CD4-positive, alpha-beta T cell treated with Interleukin-15 for 1 hour (primary cell): Measurements from ENCODE around the gene PDE4D.
"Not testable (repeated sequence)": the region's sequence is repeated elsewhere in the genome, so short reads cannot be mapped to it uniquely, and the experiment has no call there.

ENCODE experiments used
- DNase-seq: peaks from one replicate; pipeline ENCODE4 v3.0.0-alpha.2; 2020

PDE4D gene

DNA sequence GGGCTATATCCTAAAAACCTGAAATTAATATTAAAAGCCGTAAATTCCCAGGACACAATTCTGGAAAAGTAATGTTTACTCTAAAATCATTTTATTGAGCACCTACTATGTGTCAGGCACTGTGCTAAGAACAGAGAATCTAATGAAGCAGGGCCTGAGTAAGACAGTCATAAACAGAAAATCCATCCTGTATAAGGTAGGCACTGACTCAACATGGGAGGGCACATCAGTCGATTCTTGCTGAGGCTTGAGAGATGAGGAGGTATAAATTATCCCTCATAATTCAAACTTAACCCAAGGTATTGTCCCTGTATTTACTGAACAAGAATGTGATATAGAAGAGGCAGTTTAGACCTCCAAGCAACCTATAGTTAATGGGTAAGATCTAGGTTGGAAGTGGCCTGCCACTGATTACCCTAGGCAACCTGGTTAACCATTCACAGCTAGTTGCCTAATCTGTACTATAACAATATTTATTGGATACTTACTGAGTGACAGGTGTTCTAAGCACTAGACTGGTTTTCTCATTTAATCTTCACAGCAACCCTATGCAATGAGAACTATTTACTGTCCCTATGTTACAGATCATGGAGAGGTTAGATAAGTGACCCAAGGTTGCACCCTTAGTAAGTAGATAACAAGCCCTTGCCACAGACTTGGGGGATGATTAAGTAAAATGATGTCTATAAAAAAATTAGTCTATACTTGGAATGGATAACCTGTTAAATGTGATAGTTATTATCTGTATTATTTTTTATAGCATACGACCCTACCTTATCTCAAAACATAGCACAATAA lies 317.7 kb downstream of the PDE4D start:
- DNase-seq, result no peak

GRCh38 chr5:59573509-59573908 lies 320.0 kb downstream of the PDE4D start:
- not testable (repeated sequence) for DNase-seq

DNA sequence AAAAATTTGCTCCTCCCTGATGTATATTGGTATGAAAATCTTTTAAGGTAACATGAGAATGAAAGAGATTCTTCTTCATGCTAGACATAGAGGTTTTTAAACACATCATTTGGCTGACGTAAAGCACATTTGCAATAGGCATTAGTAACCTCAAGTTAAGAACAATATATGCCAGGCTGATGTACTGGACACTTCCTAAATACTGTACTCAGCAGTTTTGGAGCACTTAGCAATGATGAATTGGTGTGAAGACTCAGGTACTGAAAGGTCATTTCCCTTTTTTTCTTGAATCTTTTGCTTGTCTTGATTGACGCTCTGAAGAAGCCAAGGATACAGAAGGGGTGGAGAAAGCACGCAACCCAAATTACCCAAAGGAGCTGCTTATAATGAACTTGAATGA lies 322.5 kb downstream of the PDE4D start:
- DNase-seq, result no peak

DNA sequence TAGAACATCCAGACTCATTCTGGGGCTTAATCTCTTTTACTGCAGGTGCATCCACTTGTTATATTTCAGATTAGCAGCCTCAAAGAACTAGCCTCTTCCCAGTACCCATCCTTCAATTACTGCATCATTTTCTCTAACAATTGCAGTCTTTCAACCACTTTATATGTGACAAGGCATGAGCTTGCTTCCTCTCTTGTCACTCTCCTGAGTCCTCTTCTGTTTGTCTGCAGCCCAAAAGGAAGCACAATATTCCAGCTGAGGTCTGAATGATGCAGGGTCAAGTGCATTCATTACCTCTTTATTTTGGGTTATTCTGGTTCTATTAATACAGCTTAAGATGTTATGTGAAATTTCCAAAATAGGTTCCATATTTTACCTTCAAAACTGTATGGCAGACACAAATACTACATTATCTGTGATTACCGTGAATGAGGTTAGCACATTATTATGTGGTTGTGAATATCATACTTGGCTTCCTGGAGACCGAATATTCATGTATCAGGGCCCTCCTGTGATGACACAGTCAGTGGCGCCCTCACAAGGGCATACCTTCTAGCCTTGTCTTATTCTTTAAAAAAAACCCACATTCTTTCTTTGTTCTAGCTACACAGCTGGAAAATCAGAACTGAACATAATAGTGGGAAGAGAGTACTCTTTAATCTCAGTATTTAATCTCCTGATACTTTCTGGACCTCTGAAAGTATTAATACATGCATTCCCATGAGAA lies 323.8 kb downstream of the PDE4D start:
- no peak for DNase-seq

DNA sequence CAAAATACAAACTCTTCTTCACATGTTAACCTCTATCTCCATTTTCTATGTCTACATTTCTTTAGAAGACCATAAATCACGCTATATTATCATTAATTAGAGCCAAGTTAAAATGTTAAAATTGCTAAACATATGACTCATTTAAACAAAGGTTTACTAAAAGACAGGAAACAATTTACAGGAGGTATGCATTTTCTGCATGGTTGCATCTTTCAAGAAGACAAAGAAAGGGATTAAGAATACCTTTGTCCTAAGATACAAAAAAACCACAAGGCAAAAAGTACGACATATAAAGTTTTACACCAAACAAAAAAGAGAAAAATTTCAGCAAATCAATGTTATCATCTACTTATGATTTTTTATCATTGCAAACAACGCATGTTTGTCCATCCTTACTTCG lies 324.4 kb downstream of the PDE4D start:
- no peak for DNase-seq

- no peak for DNase-seq
Observed at GRCh38 chr5:59568161-59568560, 325.4 kb downstream of the PDE4D start.

GRCh38 chr5:59565551-59565950 lies 328.0 kb downstream of the PDE4D start:
- DNase-seq, result no peak

DNA sequence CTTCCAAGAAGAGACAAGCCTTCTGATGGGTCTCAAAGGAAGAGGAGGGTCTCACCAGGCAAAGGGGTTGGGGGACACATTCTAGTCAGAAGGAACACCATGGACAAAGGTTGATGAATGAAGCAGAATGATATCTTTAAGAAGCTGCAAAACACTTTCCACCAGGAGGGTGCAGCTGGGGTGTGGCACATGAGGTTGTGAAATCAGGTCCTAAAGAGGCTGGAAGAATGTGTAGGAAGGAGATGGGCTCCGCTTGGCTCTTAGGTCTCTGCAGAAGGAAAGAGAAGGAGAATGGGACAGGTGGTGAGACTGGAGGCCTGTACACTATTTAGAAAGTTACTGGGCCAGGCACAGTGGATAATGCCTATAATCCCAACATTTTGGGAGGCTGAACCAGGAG lies 328.6 kb downstream of the PDE4D start:
- DNase-seq, result no peak

DNA sequence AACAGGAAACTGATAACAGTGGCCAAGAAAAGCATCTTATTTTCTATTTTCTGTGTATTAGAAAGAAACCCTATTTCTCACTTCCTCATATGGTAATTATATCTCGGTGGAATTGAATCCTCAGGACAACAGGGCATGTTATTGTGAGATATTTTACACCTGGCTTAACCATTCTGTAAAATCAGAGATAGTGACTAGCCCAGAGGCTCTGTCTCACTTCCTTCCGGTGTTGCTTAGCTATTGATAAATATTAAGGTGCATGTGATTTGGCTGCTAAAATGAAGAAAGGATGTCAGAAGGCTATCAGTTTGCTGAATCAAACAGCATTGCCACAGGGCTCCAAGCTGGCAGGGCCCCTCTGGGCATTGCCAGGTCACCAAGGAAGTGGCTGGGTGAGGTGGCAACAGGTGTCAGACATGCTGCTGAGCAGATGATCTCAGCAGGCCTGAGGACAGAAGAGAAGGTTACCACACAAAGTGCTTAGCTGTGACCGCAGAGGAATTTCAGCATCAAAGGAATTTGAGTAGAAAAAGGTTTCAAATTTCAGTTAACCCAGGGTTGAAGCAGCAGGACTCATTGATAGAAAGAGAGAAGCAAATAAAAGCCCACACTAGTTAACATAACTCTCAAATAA lies 330.7 kb downstream of the PDE4D start:
- DNase-seq, result peak; percentile 81

DNA sequence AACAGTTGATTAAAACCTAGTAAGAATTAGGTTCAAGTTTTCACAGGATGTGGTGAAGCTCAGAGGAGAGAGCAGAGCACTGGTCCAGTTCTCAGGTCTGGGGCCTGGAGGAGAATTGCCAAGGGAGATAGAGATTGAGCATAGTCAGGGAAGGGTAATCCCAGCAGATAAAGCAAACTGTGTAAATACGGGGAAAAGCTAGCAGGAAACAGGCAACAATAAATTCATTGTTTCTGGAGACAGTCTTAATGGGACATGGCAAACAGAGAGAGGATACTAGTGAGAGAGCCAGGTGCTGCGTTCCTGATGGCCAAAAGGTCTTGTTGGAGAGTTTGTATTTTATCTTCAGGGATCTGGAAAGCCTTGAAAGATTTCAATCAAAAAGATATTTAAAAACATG lies 333.0 kb downstream of the PDE4D start:
- no peak for DNase-seq

DNA sequence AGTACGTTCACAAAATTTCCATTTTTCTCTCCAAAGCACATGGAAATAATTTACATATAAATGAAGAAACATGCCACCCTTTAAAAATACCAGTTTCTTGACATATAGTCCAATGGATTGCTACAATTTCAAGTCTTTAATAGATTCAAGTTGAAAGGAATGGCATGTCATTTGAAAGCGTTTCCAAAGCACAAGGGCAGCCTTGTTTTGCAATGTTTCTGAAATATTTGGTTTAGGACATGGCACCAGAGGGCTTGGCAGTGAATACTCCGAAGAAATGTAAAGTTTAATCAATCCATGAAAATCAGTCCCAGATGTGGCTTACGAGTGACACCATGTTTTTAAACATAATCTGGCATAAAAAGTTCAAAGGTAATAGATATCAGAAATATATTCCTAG lies 333.7 kb downstream of the PDE4D start:
- DNase-seq, result no peak

GRCh38 chr5:59559323-59559722 lies 334.2 kb downstream of the PDE4D start:
- DNase-seq, result no peak

DNA sequence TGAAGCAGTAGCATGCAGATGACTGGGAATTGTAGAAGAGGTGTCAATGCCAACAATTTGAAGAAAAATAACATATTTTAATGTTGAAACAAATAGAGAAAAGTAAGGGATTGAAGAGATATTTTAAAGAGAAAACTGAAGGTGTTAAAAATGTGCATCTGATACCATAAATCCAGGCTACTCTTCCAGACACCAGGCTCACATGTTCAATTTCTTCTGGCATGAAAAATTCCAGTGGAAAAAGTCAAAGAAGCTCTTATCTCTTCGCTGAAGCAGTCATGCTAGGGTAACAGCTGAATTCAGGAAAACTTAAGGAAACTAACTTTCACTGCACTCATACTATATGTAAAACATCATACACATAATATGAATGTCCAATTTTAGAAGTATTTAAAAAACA lies 335.0 kb downstream of the PDE4D start:
- no peak for DNase-seq

DNA sequence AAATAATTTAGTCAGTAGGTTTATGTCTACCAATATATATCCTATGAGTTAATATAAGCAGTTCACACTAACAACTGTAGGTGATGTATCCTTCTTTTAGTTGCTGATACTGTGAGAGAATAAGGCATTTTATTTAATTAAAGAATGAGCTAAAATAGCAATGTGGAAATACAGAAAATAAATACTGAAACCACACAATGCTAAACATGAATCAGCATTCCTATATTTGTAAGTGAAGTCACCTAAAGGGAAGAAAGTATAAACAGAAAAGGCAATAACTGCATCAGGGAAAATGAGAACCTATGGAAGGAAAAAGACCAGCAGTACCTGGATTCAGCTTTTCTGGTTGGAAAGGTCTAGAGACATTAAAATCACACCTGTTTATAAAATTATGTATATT lies 336.0 kb downstream of the PDE4D start:
- DNase-seq, result no peak

DNA sequence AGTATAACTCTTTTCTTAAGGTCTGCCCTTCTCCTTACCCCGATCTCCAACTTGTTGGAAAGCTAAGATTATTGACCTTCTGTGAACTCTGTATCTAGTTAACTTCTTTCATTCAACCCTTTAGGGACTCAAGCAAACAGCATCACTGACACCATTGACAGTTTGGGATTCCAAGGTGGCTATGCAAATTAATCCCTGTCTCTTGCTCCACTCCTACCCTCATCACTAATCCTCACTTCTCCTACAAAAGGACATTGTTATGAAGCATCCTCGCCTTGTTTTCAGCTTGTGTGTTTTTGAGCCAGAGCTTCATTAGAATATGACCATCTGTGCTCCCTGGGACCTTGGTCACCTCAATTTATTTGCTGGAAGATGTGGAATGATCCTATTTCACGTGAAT lies 337.9 kb downstream of the PDE4D start:
- no peak for DNase-seq

DNA sequence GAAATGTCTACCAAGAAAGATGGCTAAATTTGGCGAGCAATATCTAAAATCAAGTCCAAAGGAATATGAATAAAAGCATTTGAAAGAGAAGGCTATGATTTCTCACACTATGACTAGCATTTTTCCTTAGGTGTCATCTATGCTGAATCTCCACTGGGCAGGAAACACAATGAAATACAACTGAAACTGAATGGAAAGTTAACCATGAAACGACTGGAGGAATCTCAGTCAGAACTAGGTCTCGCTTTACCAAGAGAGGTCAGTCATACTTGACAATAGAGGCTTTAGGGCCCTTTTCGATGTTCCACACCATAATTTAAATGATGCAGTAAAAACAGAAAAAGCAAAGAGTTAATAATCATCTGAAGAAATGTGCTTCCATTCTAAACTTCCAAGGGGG lies 339.0 kb downstream of the PDE4D start:
- DNase-seq, result no peak

DNA sequence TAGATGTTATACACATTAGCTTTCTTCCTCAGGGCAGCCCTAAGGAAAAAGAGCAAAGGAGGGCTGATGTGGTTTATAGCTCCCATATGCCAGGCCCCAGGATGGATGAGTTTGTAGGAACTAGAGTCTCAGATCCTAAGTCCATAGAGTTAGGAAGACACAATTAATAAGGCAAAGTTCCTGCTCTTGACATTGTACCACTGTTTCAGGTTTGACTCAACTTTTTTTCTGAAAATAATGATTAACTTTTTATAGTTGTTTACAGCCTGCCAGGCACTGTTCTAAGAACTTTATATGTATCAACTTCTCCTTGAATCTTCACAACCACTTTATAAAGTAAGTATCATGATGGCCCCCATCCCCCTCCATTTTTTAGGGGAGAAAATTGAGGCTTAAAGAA lies 339.5 kb downstream of the PDE4D start:
- DNase-seq, result no peak

GRCh38 chr5:59548807-59549357 lies 344.6 kb downstream of the PDE4D start:
- DNase-seq, result no peak

- DNase-seq, result no peak
Observed at GRCh38 chr5:59547731-59548130, 345.8 kb downstream of the PDE4D start.

GRCh38 chr5:59544573-59544972 lies 349.0 kb downstream of the PDE4D start:
- DNase-seq, result no peak

DNA sequence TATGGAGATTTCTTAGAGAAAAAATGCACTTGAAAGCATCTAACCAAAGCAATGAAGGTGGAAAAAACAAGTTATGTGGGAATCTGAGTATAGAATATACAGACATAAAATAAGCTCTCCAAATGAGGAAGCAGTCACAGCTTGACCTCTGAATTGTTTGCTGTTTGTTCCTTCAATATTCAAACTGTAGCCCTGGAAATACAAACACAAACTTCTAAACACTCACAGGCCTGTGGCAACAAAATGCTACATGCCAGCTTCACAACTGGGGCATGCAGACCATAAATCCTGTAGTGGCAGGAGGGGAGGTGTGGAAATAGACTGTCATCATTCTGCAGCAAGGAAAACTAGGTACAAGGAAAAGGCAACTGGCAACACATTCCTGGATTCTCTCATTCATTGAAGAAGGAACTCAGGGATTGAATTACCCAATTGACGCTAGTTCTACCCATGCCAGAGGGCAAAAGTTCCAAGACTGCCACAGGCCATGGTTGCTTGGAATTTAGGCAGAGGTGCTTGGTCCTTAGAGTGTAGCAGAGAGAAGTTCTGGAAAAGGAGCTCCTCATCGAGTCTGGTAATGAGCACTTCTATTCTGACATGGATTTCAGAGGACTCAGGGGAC lies 349.6 kb downstream of the PDE4D start:
- no peak for DNase-seq

- DNase-seq, result no peak
Observed at GRCh38 chr5:59542851-59543820, 350.4 kb downstream of the PDE4D start.
